ENCODE results near the gene PAK2. TPM values are rescaled to one million over a fixed set of nuclear protein-coding genes. Genes with fewer than 3 reads are reported as not detected.

PAK2 gene
- 33.9 and 36.0 TPM in 2 replicates for total RNA-seq (2012; rRNA removed)
- polyA plus RNA-seq (2012; rRNA removed) = 28.6 and 31.8 TPM in 2 replicates
- polyA plus RNA-seq (2012; cell fraction: cytosol; rRNA removed) = 7.9 and 19.7 TPM in 2 replicates
- polyA plus RNA-seq (2012; cell fraction: nucleus; rRNA removed; ENCODE audit: low replicate concordance) = 2.4 and 14.3 TPM in 2 replicates
- percentile 90 among the genes with signal in this experiment for Bru-seq, nascent RNA
- percentile 94 among the genes with signal in this experiment for BruChase-seq, experiment 1, labeled RNA remaining after a 6-hour chase
- percentile 89 among the genes with signal in this experiment for BruChase-seq, experiment 2, labeled RNA remaining after a 2-hour chase
- long read RNA-seq, full-length matches to known transcripts = 29 of 53 reads
- long read RNA-seq, partial matches to known transcripts = 19 of 53 reads
- long read RNA-seq, other reads (novel, unspliced or antisense) = 5 of 53 reads

- peak within 1 kb of the TSS; percentile 43 for H4K5ac ChIP-seq (ENCODE audit: low read depth, low read length)
- peak within 1 kb of the TSS; percentile 69 to 76; a peak in 2 of 4 replicates for H4K8ac ChIP-seq (ENCODE audit: low read depth in 2 of 2, low read length in 2 of 2)
- CTCF ChIA-PET = interaction anchor here (0.6 kb wide), 1 partner anchor 29 kb away, joined by 5 read pairs; no protein-coding TSS in a partner anchor
Observed at GRCh38 chr3:196739671-196740480, at the start of gene PAK2. TSS of gene PAK2 (plus strand) at chr3:196739857. CDS start at chr3:196782647, 42,790 bp downstream.

More at GRCh38 chr3:196739671-196740480, at the start of gene PAK2:
- Histone ChIP-seq H3K4ac (ENCODE audit: low read depth, low read length) (peak within 1 kb of the TSS; percentile 86), H2BK20ac (ENCODE audit: low read depth, low read length) (no peak within 1 kb of the TSS), H3K9me3 (ENCODE audit: control insufficient read depth, insufficient read depth, low read length) (no peaks in the 10 kb centered on the region), H3K9ac (ENCODE audit: low read depth, low read length) (peak within 1 kb of the TSS; percentile 97), H2BK15ac (ENCODE audit: low read depth, low read length) (no peak within 1 kb of the TSS), H3K23ac (ENCODE audit: low read depth, low read length) (peak within 1 kb of the TSS; percentile 97), H3K36me3 (ENCODE audit: control insufficient read depth, insufficient read depth, low read length) (no peaks in the 10 kb centered on the region), H3K27ac (ENCODE audit: insufficient read depth, low read length) (peak within 1 kb of the TSS; percentile 91), H3K14ac (replicated peaks; ENCODE audit: low read depth, low read length) (peak within 1 kb of the TSS; percentile 95), H3K27me3 (ENCODE audit: control insufficient read depth, insufficient read depth, low read length) (no peaks in the 10 kb centered on the region), H3K4me3 (ENCODE audit: insufficient read depth, low read depth, low read length) (peak within 1 kb of the TSS; percentile 86), H3K79me1 (ENCODE audit: low read depth in 1 of 2, low read length in 2 of 2) (peaks cover 0 to 20% of the 10 kb centered on the region in 2 experiments; a peak in 2 of 4 replicates), H4K20me1 (ENCODE audit: insufficient read depth, low read length) (peaks cover 33% of the 10 kb centered on the region), H3K18ac (ENCODE audit: low read depth, low read length) (peak within 1 kb of the TSS; percentile 94), H4K91ac (ENCODE audit: insufficient read depth, low read depth, low read length) (peak within 1 kb of the TSS; percentile 72), H2AFZ (replicated peaks; ENCODE audit: low read length, poor library complexity) (peak within 1 kb of the TSS; percentile 83), H3K4me2 (ENCODE audit: low read depth, low read length) (peak within 1 kb of the TSS; percentile 96), H3K9me1 (ENCODE audit: insufficient read depth, low read length) (no peaks in the 10 kb centered on the region), H2BK120ac (ENCODE audit: low read depth, low read length) (peak within 1 kb of the TSS; percentile 71), H2AK5ac (ENCODE audit: low read depth, low read length) (peak within 1 kb of the TSS; percentile 11; the same call in 1 of the 2 replicates), H3K4me1 (ENCODE audit: control insufficient read depth, insufficient read depth, low read length) (peaks cover 1% of the 10 kb centered on the region; the same call in 1 of the 2 replicates), H2AK9ac (replicated peaks; ENCODE audit: low read depth, low read length, poor library complexity) (peak within 1 kb of the TSS; percentile 94), H2BK5ac (ENCODE audit: low read depth, low read length, poor library complexity, severe bottlenecking) (peak within 1 kb of the TSS; percentile 78), H3K56ac (ENCODE audit: extremely low read depth, insufficient read depth, low read length) (peak within 1 kb of the TSS; percentile 87)
- TF ChIP-seq, protein P1, sequence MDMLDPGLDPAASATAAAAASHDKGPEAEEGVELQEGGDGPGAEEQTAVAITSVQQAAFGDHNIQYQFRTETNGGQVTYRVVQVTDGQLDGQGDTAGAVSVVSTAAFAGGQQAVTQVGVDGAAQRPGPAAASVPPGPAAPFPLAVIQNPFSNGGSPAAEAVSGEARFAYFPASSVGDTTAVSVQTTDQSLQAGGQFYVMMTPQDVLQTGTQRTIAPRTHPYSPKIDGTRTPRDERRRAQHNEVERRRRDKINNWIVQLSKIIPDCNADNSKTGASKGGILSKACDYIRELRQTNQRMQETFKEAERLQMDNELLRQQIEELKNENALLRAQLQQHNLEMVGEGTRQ (IDR thresholded peaks at IDR 0.05; ENCODE audit: low read depth, low read length) = 0 out of 2 replicates have a peak, but pooled peaks have one; percentile 22
- TF ChIP-seq MAZ (IDR thresholded peaks at IDR 0.05; ENCODE audit: borderline replicate concordance, low read depth, low read length) (peak; percentile 72), RFX5 (IDR thresholded peaks at IDR 0.05; ENCODE audit: low read depth, low read length) (no peak), MXI1 (IDR thresholded peaks at IDR 0.05; ENCODE audit: borderline replicate concordance, low read depth, low read length) (peak; percentile 70; the same call in 1 of the 2 replicates), CEBPB (IDR thresholded peaks at IDR 0.05; ENCODE audit: low read depth, low read length) (no peak), POLR2A (IDR thresholded peaks at IDR 0.05; ENCODE audit: low read depth, low read length) (peak; percentile 73)
- dilution Hi-C loops (cut with HindIII; ENCODE audit: low sequenced_read_pairs, unreplicated experiment) = no loop called here
- DNase-seq (peak; percentile 79), ATAC-seq (ENCODE audit: low read depth) (peak; percentile 96)
- in situ Hi-C loops (cut with MboI; ENCODE audit: low sequenced_read_pairs) = no loop called here
- BruUV-seq (replicated peaks) = no TSS peak
- intact Hi-C loops (cut with micrococcal nuclease) = loop anchor here (5.0 kb wide), 3 partner anchors 37 to 202 kb away; partner anchors contain the start of gene NCBP2
- POLR2A ChIA-PET (ENCODE audit: unreplicated experiment) = no interaction called here
- WGBS, 2 experiments (ENCODE audit: extremely low coverage in 2 of 2, insufficient read length in 1 of 2) = 0% methylated on average over 13 of the region's 86 CpGs; no CpG with 5 or more reads in 1 of the 2 experiments
